Trophoblast cell (in vitro differentiated cells and primary cell): ENCODE data around the gene PIGO. TPM values are rescaled to one million over a fixed set of nuclear protein-coding genes. Genes with fewer than 3 reads are reported as not detected.

Experiments
- DNase-seq, 2 donors: peaks; one replicate each; pipeline ENCODE4 v3.0.0-alpha.2; 2016
- H2AFZ ChIP-seq: 2 replicates; pipeline ENCODE4 v1.6.1; 2013; ENCODE audit warnings: low read length, moderate library complexity, mild to moderate bottlenecking; ENCODE audit not compliant: insufficient read depth, poor library complexity
- H2AK5ac ChIP-seq: 2 replicates; pipeline ENCODE4 v1.6.1; 2013; ENCODE audit warnings: mild to moderate bottlenecking, low read length
- H2BK120ac ChIP-seq: 2 replicates; pipeline ENCODE4 v1.6.1; 2013; ENCODE audit warnings: low read length, mild to moderate bottlenecking, moderate library complexity; ENCODE audit not compliant: insufficient read depth, poor library complexity
- H2BK12ac ChIP-seq: 2 replicates; pipeline ENCODE4 v1.6.1; 2013; ENCODE audit warnings: mild to moderate bottlenecking, low read length, moderate library complexity
- H2BK5ac ChIP-seq: 2 replicates; pipeline ENCODE4 v1.6.1; 2013; ENCODE audit warnings: low read length, low read depth, moderate library complexity, mild to moderate bottlenecking; ENCODE audit not compliant: poor library complexity
- H3K14ac ChIP-seq: 2 replicates; pipeline ENCODE4 v1.6.1; 2013; ENCODE audit warnings: mild to moderate bottlenecking, low read length
- H3K18ac ChIP-seq: 2 replicates; pipeline ENCODE4 v1.6.1; 2013; ENCODE audit warnings: mild to moderate bottlenecking, low read length
- H3K23ac ChIP-seq: 2 replicates; pipeline ENCODE4 v1.6.1; 2013; ENCODE audit warnings: low read length
- H3K27ac ChIP-seq: 2 replicates; pipeline ENCODE4 v1.5.1; 2013; ENCODE audit warnings: low read depth, mild to moderate bottlenecking, inconsistent platforms, low read length, moderate library complexity
- H3K27me3 ChIP-seq: 2 replicates; pipeline ENCODE4 v1.6.1; 2013; ENCODE audit warnings: inconsistent platforms, mild to moderate bottlenecking, low read length, moderate library complexity; ENCODE audit not compliant: insufficient read depth
- H3K36me3 ChIP-seq, 2 experiments: 1 replicate in 1 of 2; 2 replicates in 1 of 2; pipeline ENCODE4 v1.6.1; 2013; ENCODE audit warnings: low read length in 2 of 2, mild to moderate bottlenecking in 2 of 2, moderate library complexity in 1 of 2; ENCODE audit not compliant: insufficient read depth in 2 of 2, control insufficient read depth in 1 of 2
- H3K4ac ChIP-seq: 2 replicates; pipeline ENCODE4 v1.6.1; 2013; ENCODE audit warnings: low read depth, mild to moderate bottlenecking, low read length, moderate library complexity
- H3K4me1 ChIP-seq, 2 experiments: 1 replicate in 1 of 2; 2 replicates in 1 of 2; pipeline ENCODE4 v1.6.1; 2013; ENCODE audit warnings: low read length in 2 of 2, mild to moderate bottlenecking in 2 of 2, moderate library complexity in 1 of 2; ENCODE audit not compliant: insufficient read depth in 2 of 2, control insufficient read depth in 1 of 2
- H3K4me2 ChIP-seq: 2 replicates; pipeline ENCODE4 v1.6.1; 2013; ENCODE audit warnings: inconsistent platforms, mild to moderate bottlenecking, low read length, moderate library complexity
- H3K4me3 ChIP-seq: 2 replicates; pipeline ENCODE4 v1.5.1; 2013; ENCODE audit warnings: mild to moderate bottlenecking, low read depth, low read length, inconsistent platforms
- H3K79me1 ChIP-seq: one replicate; pipeline ENCODE4 v1.6.1; 2013; ENCODE audit warnings: low read length
- H3K79me2 ChIP-seq: 2 replicates; pipeline ENCODE4 v1.6.1; 2013; ENCODE audit warnings: low read length, mild to moderate bottlenecking; ENCODE audit not compliant: control insufficient read depth, insufficient read depth, poor library complexity
- H3K9ac ChIP-seq: 2 replicates; pipeline ENCODE4 v1.6.1; 2013; ENCODE audit warnings: mild to moderate bottlenecking, low read length
- H3K9me3 ChIP-seq: 2 replicates; pipeline ENCODE4 v1.6.1; 2013; ENCODE audit warnings: low read depth, mild to moderate bottlenecking, control low read depth, inconsistent platforms, low read length; ENCODE audit not compliant: insufficient read depth
- H4K12ac ChIP-seq: 2 replicates; pipeline ENCODE4 v1.6.1; 2013; ENCODE audit warnings: low read depth, mild to moderate bottlenecking, low read length, moderate library complexity
- H4K8ac ChIP-seq: 2 replicates; pipeline ENCODE4 v1.6.1; 2013; ENCODE audit warnings: low read depth, mild to moderate bottlenecking, low read length, moderate library complexity
- H4K91ac ChIP-seq: one replicate; pipeline ENCODE4 v1.6.1; 2013; ENCODE audit warnings: low read depth, mild to moderate bottlenecking, low read length, moderate library complexity
- WGBS: extraction: QIAGEN DNeasy Blood & Tissue Kit; methylation state at CpG from one replicate; pipeline ENCODE4 v1.1.7; 2013; ENCODE audit warnings: missing lambda C conversion rate; ENCODE audit not compliant: insufficient read length, insufficient coverage; ENCODE audit errors: extremely low coverage; 5-methylcytosine and 5-hydroxymethylcytosine counted together
- polyA plus RNA-seq: library from polyadenylated mRNA; stranded (reverse); fragments of 200-250 nt; gene quantifications from 2 replicates; pipeline ENCODE4 v1.2.3, GENCODE V29; 2013

The PIGO gene
- polyA plus RNA-seq: 14.0 and 14.6 TPM in 2 replicates

- DNase-seq: peak; percentile 89 to 95
- Histone ChIP-seq H3K14ac (peak within 1 kb of the TSS; percentile 99), H4K12ac (peak within 1 kb of the TSS; percentile 100), H3K79me2 (peaks cover 2% of the 10 kb centered on the region), H3K4me2 (peak within 1 kb of the TSS; percentile 66), H3K9ac (peak within 1 kb of the TSS; percentile 96), H2AFZ (peak within 1 kb of the TSS; percentile 99), H3K9me3 (no peaks in the 10 kb centered on the region), H2BK12ac (no peak within 1 kb of the TSS), H4K8ac (peak within 1 kb of the TSS; percentile 100), H3K4ac (peak within 1 kb of the TSS; percentile 91), H3K27ac (peak within 1 kb of the TSS; percentile 97), H3K36me3 (peaks cover 31 to 39% of the 10 kb centered on the region in 2 experiments), H3K18ac (peak within 1 kb of the TSS; percentile 98), H3K27me3 (no peaks in the 10 kb centered on the region), H2BK120ac (peak within 1 kb of the TSS; percentile 98), H3K23ac (no peak within 1 kb of the TSS), H3K4me1 (peaks cover 2 to 3% of the 10 kb centered on the region in 2 experiments), H3K4me3 (peak within 1 kb of the TSS; percentile 90), H2AK5ac (peak within 1 kb of the TSS; percentile 92), H2BK5ac (peak within 1 kb of the TSS; percentile 98), H4K91ac (peak within 1 kb of the TSS; percentile 99), H3K79me1 (peaks cover 6% of the 10 kb centered on the region)
- WGBS: no CpG with 5 or more reads among the region's 53 CpGs
Observed at GRCh38 chr9:35096035-35096849, at the start of gene PIGO. Gene PIGO (minus strand): TSS chr9:35096591. CDS start chr9:35095565, 1,026 bp downstream.

- Histone ChIP-seq H3K9ac (no peak overlapping the region), H3K4me3 (no peak overlapping the region), H3K4ac (no peak overlapping the region), H3K79me2 (no peaks in the 10 kb centered on the region), H2BK12ac (no peak overlapping the region), H3K79me1 (no peaks in the 10 kb centered on the region), H3K9me3 (peaks cover 20% of the 10 kb centered on the region), H3K27ac (no peak overlapping the region), H3K23ac (no peak overlapping the region), H2AFZ (no peak overlapping the region), H4K8ac (no peak overlapping the region), H4K12ac (no peak overlapping the region), H3K14ac (no peak overlapping the region), H4K91ac (no peak overlapping the region), H3K27me3 (no peaks in the 10 kb centered on the region), H2AK5ac (no peak overlapping the region), H3K36me3 (no peaks in the 10 kb centered on the region), H3K4me1 (no peaks in the 10 kb centered on the region), H3K18ac (no peak overlapping the region), H3K4me2 (no peak overlapping the region), H2BK120ac (no peak overlapping the region), H2BK5ac (no peak overlapping the region)
- WGBS: no CpG with 5 or more reads among the region's 5 CpGs
- no peak for DNase-seq
Observed at GRCh38 chr9:35142037-35142436, 45.6 kb upstream of the PIGO start.

- Histone ChIP-seq H3K9me3 (peaks cover 21% of the 10 kb centered on the region), H2BK5ac (no peak overlapping the region), H3K27ac (no peak overlapping the region), H4K8ac (no peak overlapping the region), H3K4me1 (no peaks in the 10 kb centered on the region), H3K18ac (no peak overlapping the region), H3K36me3 (no peaks in the 10 kb centered on the region), H3K79me1 (no peaks in the 10 kb centered on the region), H2BK12ac (no peak overlapping the region), H4K91ac (no peak overlapping the region), H3K4me3 (no peak overlapping the region), H4K12ac (no peak overlapping the region), H3K9ac (no peak overlapping the region), H2AFZ (no peak overlapping the region), H3K4me2 (no peak overlapping the region), H3K79me2 (no peaks in the 10 kb centered on the region), H3K23ac (no peak overlapping the region), H2BK120ac (no peak overlapping the region), H3K4ac (no peak overlapping the region), H3K27me3 (no peaks in the 10 kb centered on the region), H2AK5ac (no peak overlapping the region), H3K14ac (no peak overlapping the region)
- DNase-seq: no peak
- no CpG with 5 or more reads among the region's 2 CpGs for WGBS
Observed at GRCh38 chr9:35140093-35140492, 43.7 kb upstream of the PIGO start.

- Histone ChIP-seq H3K14ac (no peak overlapping the region), H3K4me2 (no peak overlapping the region), H2AK5ac (no peak overlapping the region), H3K23ac (no peak overlapping the region), H4K12ac (no peak overlapping the region), H3K79me1 (no peaks in the 10 kb centered on the region), H3K4ac (no peak overlapping the region), H3K79me2 (no peaks in the 10 kb centered on the region), H2BK12ac (no peak overlapping the region), H2AFZ (no peak overlapping the region), H3K27me3 (no peaks in the 10 kb centered on the region), H3K18ac (no peak overlapping the region), H4K91ac (no peak overlapping the region), H3K9ac (no peak overlapping the region), H3K9me3 (peaks cover 12% of the 10 kb centered on the region), H2BK120ac (no peak overlapping the region), H3K4me1 (no peaks in the 10 kb centered on the region), H3K4me3 (no peak overlapping the region), H3K36me3 (no peaks in the 10 kb centered on the region), H4K8ac (no peak overlapping the region), H2BK5ac (no peak overlapping the region), H3K27ac (no peak overlapping the region)
- no CpG with 5 or more reads among the region's 8 CpGs for WGBS
- peak; percentile 73 to 86 for DNase-seq
Observed at GRCh38 chr9:35136866-35137265, 40.5 kb upstream of the PIGO start.
